Stimulated activated CD8-positive, alpha-beta memory T cell treated with anti-CD3 and anti-CD28 coated beads, Interleukin-12 subunit alpha, Interleukin-12 subunit beta, amount 100 ng/mL, for 24 hours (primary cell): ENCODE measurements around the gene EFHB.
"Not testable (repeated sequence)": the region's sequence is repeated elsewhere in the genome, so short reads cannot be mapped to it uniquely, and the experiment has no call there.

ENCODE experiments used
- DNase-seq: peaks from one replicate; pipeline ENCODE4 v3.0.0-alpha.2; 2020; ENCODE audit errors: extremely low read depth

EFHB gene

DNA sequence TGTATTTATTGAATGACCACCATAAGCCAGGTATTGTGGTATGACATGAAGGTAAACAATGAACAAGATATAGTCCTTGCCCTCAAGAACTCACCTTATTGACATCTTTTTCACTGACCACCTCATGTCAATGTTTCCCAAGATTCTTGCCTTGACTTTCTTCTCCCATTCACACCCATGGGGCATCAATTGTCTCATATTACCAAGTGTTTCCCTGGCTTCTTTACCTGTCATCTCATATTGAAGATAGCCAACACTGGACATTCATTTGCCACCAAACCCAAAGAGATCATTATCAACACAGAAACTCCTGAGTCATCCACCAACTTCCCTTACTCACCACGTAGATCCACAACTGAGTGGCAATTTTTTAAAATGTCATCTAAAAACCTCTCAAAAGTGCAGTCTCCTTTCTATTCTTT lies 2.2 kb downstream of the EFHB start:
- DNase-seq = no peak

GRCh38 chr3:19931180-19931692 lies 2.8 kb downstream of the EFHB start:
- DNase-seq = no peak

DNA sequence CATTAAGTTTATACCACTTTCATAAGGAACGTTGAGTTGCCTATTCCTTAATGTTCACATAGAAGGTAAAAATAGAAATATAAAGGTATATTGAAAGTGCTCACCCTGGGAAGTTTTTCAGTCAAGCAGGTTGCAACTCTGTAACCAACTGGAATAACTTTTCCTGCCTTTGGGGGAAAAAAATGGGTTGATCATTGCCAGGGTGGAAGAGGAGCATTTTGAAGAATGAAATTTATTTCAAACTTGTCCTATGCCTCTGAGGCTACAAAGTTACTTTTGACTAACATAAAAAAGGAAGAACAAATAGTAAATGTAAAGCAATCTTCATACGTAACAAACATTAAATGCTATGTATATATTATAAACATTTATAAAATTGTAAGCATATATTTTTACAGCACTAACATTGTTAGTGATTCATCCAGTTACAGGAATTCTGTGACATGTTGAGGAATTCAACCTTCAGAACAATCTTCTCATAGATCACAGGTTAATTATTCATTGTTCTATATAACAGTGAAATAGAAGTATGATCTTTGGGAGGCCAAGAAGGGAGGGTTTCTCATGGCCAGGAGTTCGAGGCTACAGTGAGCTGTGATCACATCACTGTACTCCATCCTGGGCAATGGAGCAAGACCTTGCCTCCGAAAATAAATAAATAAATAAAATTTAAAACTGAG lies 13.5 kb downstream of the EFHB start:
- no peak for DNase-seq

- no peak for DNase-seq
Observed at GRCh38 chr3:19917167-19917566, 16.9 kb downstream of the EFHB start.

GRCh38 chr3:19911452-19911851 lies 22.6 kb downstream of the EFHB start:
- DNase-seq = no peak

- no peak for DNase-seq
Observed at GRCh38 chr3:19907523-19907922, 26.5 kb downstream of the EFHB start.

DNA sequence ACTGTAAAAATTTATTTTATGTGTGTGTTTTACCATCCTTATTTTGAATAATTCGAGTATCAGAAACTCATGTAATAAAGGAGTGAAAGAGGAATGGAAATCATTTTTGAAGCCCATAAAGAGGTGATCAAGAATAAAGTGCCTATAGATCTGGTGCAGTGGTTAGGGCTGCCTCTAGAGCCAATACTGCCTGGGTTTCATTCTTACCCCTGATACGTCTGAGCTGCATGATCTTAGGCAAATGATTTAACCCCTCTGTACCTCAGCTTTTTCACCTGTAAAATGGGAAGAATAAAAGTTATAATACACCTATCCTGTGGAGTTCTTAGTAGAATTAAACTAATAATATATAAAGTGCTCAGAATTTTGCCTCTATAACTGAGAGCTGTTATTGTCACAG lies 30.4 kb downstream of the EFHB start:
- no peak for DNase-seq

GRCh38 chr3:19901918-19902317 lies 32.1 kb downstream of the EFHB start:
- no peak for DNase-seq

DNA sequence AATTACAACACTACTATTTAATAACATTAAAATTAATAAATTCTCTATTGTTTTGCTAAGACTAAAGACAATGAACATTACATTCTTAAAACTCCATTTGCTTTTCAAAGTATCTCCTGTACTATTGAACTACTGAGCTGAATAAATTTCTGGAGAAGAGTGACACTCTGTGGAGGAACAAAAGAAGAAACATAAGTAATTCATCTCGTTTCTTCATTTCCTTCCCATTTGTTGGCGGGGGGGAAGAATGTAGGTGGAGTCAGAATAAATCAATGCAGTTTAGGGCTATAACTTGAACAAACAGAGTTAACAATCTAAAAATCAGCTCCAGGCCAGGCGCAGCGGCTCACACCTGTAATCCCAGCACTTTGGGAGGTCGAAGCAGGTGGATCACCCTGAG lies 32.7 kb downstream of the EFHB start:
- DNase-seq = no peak

GRCh38 chr3:19899833-19900232 lies 34.2 kb downstream of the EFHB start:
- DNase-seq = not testable (repeated sequence)

DNA sequence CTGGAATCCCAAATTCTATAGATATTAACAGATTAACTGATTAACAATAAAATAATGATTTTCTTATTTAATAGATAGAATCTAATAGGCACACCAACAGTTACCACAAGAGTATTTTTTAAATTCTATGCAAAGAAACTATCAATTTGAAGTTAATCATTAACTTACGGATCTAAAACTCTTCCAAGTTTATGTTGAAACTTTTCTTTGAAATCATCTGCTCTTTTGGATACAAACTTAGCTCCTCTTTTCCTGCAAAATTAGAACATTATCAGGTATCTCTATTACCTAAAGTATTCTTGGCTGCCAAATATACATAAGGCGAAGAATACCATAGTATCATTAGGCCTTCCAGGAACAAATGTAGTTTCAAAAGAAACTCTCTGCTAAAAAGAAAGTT lies 34.8 kb downstream of the EFHB start:
- DNase-seq = no peak

GRCh38 chr3:19898721-19899120 lies 35.3 kb downstream of the EFHB start:
- no peak for DNase-seq

DNA sequence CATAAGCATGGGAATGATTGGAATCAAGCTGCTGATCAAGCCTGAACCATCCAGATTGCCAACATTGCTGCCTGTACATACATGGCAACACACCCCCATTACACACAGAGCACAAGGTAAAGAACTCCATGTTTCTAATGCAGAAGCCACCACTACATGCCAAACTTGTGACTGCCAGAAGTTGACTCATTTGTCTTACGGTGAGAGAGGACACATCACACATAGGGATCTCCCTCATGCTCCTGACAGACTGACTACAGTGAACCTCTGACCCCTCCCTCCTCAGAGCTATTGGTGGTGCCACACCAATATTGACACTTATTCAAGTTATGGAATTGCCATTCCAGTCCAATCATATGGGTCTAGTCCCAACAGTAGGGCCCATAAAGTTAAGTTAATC lies 42.3 kb downstream of the EFHB start:
- DNase-seq = no peak

GRCh38 chr3:19888428-19889152 lies 45.4 kb downstream of the EFHB start:
- no peak for DNase-seq

DNA sequence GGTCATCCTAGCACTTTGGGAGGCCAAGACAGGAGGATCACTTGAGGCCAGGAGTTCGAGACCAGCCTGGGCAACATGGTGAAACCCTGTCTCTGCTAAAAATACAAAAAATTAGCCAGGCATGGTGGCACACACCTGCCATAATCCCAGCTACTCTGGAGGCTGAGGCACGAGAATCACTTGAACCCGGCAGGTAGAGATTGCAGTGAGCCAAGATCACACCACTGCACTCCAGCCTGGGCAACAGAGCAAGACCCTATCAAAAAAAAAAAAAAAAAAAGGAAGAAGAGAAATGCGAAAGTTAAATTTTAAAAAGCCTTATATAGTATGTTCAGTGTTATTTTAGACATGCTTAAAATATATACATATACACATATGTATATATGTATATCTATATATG lies 46.9 kb downstream of the EFHB start:
- not testable (repeated sequence) for DNase-seq

DNA sequence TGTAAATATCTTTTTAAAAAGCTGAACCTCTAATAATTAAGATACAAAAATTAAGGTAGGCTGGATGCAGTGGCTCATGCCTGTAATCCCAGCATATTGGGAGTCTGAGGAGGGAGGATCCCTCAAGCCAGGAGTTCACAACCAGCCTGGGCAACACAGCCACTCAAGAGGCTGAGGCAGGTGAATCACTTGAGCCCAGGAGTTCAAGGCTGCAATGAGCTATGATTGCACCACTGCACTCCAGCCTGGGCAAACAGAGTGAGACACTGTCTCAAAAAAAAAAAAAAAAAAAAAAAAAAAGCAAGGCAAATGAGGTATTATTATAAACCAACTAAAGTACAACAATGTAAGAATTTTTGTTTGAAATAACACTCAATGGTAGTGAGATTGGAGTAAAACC lies 47.6 kb downstream of the EFHB start:
- DNase-seq = no peak

- DNase-seq = no peak
Observed at GRCh38 chr3:19885468-19885867, 48.5 kb downstream of the EFHB start.

- no peak for DNase-seq
Observed at GRCh38 chr3:19881852-19882251, 52.2 kb downstream of the EFHB start.

GRCh38 chr3:19881036-19881435 lies 53.0 kb downstream of the EFHB start:
- no peak for DNase-seq

- no peak for DNase-seq
Observed at GRCh38 chr3:19877656-19878055, 56.4 kb downstream of the EFHB start.

- DNase-seq = no peak
Observed at GRCh38 chr3:19866751-19867347, 67.2 kb downstream of the EFHB start.

GRCh38 chr3:19855318-19855717 lies 78.7 kb downstream of the EFHB start:
- DNase-seq = not testable (repeated sequence)

GRCh38 chr3:19846609-19847008 lies 87.4 kb downstream of the EFHB start:
- not testable (repeated sequence) for DNase-seq
